OCI-LY3 (cell line): Measurements from ENCODE around the gene AGT.

Experiments used
- H2AFZ ChIP-seq: fragments of 200-600, 300-600 bp; shearing (Covaris generic); 2 replicates; pipeline ENCODE4 v1.6.0; 2014; ENCODE audit warnings: antibody characterized with exemption, low read depth, low read length
- H3K27ac ChIP-seq: fragments of 200-600, 300-600 bp; sonication (generic); 2 replicates; pipeline ENCODE4 v1.5.1; 2014; ENCODE audit warnings: mild to moderate bottlenecking, low read length, moderate library complexity, mixed read lengths
- H3K27me3 ChIP-seq: fragments of 200-600, 300-600 bp; sonication (generic); 2 replicates; pipeline ENCODE4 v1.6.1; 2014; ENCODE audit warnings: low read depth, low read length, mixed read lengths
- H3K36me3 ChIP-seq: fragments of 200-600, 300-600 bp; sonication (generic); replicated peaks from 2 replicates; pipeline ENCODE3; 2014; ENCODE audit warnings: low read depth, low read length, mixed read lengths
- H3K4me1 ChIP-seq: fragments of 300-600, 200-600 bp; sonication (generic); 2 replicates; pipeline ENCODE4 v1.6.1; 2014; ENCODE audit warnings: low read length, mixed read lengths
- H3K4me2 ChIP-seq: fragments of 200-600, 300-600 bp; sonication (generic); 2 replicates; pipeline ENCODE4 v1.6.1; 2014; ENCODE audit warnings: low read length, mixed read lengths
- H3K4me3 ChIP-seq: fragments of 300-600, 200-600 bp; sonication (generic); 2 replicates; pipeline ENCODE4 v1.5.1; 2014; ENCODE audit warnings: antibody characterized with exemption, mild to moderate bottlenecking, low read length, moderate library complexity
- H3K79me2 ChIP-seq: fragments of 300-600, 200-600 bp; shearing (Covaris generic); 2 replicates; pipeline ENCODE4 v1.6.1; 2014; ENCODE audit warnings: mild to moderate bottlenecking, low read length, mixed read lengths
- H3K9ac ChIP-seq: fragments of 300-600, 200-600 bp; shearing (Covaris generic); 2 replicates; pipeline ENCODE4 v1.6.0; 2014; ENCODE audit warnings: mild to moderate bottlenecking, low read length, moderate library complexity
- H3K9me3 ChIP-seq: fragments of 200-600, 300-600 bp; shearing (Covaris generic); 2 replicates; pipeline ENCODE4 v1.6.1; 2014; ENCODE audit warnings: low read length, mixed read lengths; ENCODE audit not compliant: insufficient read depth
- H4K20me1 ChIP-seq: fragments of 200-600, 300-600 bp; sonication (generic); 2 replicates; pipeline ENCODE4 v1.6.1; 2016; ENCODE audit warnings: low read length, mixed read lengths; ENCODE audit not compliant: insufficient read depth
- EZH2phosphoT487 ChIP-seq: fragments of 200-600 bp; shearing (Covaris generic); IDR thresholded peaks from 2 replicates; pipeline ENCODE4 v1.6.1; 2018; ENCODE audit warnings: antibody characterized with exemption, mixed run types, low read depth
- TF ChIP-seq, protein P1 (sequence below): fragments of 200-600, 300-600 bp; sonication (generic); IDR thresholded peaks from 2 replicates; pipeline ENCODE4 v1.5.1; 2014; ENCODE audit warnings: antibody characterized with exemption, low read length, low read depth

The AGT gene

DNA sequence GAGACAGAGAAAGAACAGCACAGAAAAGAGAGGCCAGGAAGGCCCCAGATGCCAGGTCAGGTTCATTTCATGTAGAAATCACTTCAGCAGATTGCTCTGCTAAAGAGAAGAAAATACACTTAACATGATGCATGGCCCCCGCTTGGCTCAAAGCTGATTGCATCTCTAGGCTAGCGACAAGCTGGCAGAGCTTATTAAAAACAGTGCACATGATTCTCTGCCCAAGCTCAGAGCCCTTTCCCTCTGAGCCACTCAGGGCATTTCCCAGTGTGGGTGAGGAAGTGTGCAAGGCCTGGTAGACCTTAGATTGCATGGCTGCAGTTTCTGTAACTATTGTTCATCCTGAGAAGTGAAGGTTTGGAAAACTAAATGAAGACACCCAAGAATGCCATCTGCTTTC is 30.0 kb upstream of the AGT start:
- H3K9me3 ChIP-seq, result no peaks in the 10 kb centered on the region
- H3K27ac ChIP-seq, result no peak overlapping the region
- no peak overlapping the region for H3K4me3 ChIP-seq
- peaks cover 9% of the 10 kb centered on the region for H3K27me3 ChIP-seq
- no peak overlapping the region for H2AFZ ChIP-seq
- H3K79me2 ChIP-seq, result no peaks in the 10 kb centered on the region
- H3K9ac ChIP-seq, result no peak overlapping the region
- H4K20me1 ChIP-seq, result no peaks in the 10 kb centered on the region
- H3K36me3 ChIP-seq, result no peaks in the 10 kb centered on the region
- TF ChIP-seq EZH2phosphoT487, result no peak
- TF ChIP-seq, protein P1, sequence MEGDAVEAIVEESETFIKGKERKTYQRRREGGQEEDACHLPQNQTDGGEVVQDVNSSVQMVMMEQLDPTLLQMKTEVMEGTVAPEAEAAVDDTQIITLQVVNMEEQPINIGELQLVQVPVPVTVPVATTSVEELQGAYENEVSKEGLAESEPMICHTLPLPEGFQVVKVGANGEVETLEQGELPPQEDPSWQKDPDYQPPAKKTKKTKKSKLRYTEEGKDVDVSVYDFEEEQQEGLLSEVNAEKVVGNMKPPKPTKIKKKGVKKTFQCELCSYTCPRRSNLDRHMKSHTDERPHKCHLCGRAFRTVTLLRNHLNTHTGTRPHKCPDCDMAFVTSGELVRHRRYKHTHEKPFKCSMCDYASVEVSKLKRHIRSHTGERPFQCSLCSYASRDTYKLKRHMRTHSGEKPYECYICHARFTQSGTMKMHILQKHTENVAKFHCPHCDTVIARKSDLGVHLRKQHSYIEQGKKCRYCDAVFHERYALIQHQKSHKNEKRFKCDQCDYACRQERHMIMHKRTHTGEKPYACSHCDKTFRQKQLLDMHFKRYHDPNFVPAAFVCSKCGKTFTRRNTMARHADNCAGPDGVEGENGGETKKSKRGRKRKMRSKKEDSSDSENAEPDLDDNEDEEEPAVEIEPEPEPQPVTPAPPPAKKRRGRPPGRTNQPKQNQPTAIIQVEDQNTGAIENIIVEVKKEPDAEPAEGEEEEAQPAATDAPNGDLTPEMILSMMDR, result no peak
- H3K4me2 ChIP-seq, result no peak overlapping the region
- H3K4me1 ChIP-seq, result no peaks in the 10 kb centered on the region

DNA sequence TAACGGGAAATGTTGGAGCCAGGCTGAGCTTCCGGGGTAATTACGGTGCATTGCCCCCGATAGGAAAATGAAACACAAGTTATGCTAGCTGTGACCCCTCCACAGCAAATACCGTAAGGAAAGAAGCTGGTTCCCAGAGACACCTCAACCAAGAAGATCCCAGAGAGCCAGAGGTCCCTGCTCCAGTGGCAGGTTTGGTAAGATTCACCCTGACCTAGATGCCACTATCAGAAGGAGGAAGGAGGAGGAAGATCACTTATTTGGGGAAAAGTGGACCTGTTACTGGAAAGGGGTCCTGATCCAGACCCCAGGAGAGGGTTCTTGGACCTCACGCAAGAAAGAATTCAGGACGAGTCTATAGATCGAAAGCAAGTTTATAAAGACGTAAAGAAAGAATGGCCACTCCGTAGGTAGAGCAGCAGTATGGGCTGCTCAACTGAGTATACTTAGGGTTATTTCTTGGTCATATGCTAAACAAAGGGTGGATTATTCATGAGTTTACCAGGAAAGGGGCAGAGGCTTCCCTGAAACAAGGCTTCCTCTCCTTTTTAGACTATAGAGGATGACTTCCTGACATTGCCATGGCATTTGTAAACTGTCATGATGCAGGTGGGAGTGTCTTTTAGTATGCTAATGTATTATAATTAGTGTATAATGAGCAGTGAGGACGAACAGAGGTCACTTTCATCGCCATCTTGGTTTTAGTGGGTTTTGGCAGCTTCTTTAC is 25.8 kb upstream of the AGT start:
- Histone ChIP-seq H3K36me3 (no peaks in the 10 kb centered on the region), H3K9me3 (no peaks in the 10 kb centered on the region), H3K9ac (no peak overlapping the region), H4K20me1 (no peaks in the 10 kb centered on the region), H3K4me2 (no peak overlapping the region), H3K27me3 (peaks cover 22% of the 10 kb centered on the region), H3K4me1 (no peaks in the 10 kb centered on the region), H3K4me3 (no peak overlapping the region), H3K79me2 (no peaks in the 10 kb centered on the region), H2AFZ (no peak overlapping the region), H3K27ac (no peak overlapping the region)
- no peak for TF ChIP-seq EZH2phosphoT487
- TF ChIP-seq, protein P1, result no peak

- Histone ChIP-seq H4K20me1 (no peaks in the 10 kb centered on the region), H3K36me3 (no peaks in the 10 kb centered on the region), H3K9me3 (no peaks in the 10 kb centered on the region), H3K4me2 (no peak overlapping the region), H3K4me3 (no peak overlapping the region), H3K4me1 (no peaks in the 10 kb centered on the region), H3K79me2 (no peaks in the 10 kb centered on the region), H3K9ac (no peak overlapping the region), H2AFZ (no peak overlapping the region), H3K27me3 (peaks cover 22% of the 10 kb centered on the region), H3K27ac (no peak overlapping the region)
- no peak for TF ChIP-seq EZH2phosphoT487
- TF ChIP-seq, protein P1, result no peak
Observed at GRCh38 chr1:230737622-230738262, 23.8 kb upstream of the AGT start.

- H3K4me1 ChIP-seq, result no peaks in the 10 kb centered on the region
- H3K4me2 ChIP-seq, result no peak overlapping the region
- TF ChIP-seq EZH2phosphoT487, result no peak
- TF ChIP-seq, protein P1, result no peak
- H2AFZ ChIP-seq, result no peak overlapping the region
- H3K27me3 ChIP-seq, result peaks cover 22% of the 10 kb centered on the region
- H3K9ac ChIP-seq, result no peak overlapping the region
- no peaks in the 10 kb centered on the region for H3K9me3 ChIP-seq
- no peaks in the 10 kb centered on the region for H3K79me2 ChIP-seq
- no peak overlapping the region for H3K4me3 ChIP-seq
- no peaks in the 10 kb centered on the region for H3K36me3 ChIP-seq
- no peaks in the 10 kb centered on the region for H4K20me1 ChIP-seq
- no peak overlapping the region for H3K27ac ChIP-seq
Observed at GRCh38 chr1:230735447-230735846, 21.5 kb upstream of the AGT start.
